GM18868 (cell line): ENCODE measurements around the gene PCNX3.

Experiments
- ATAC-seq: cut with Tn5 transposase; IDR thresholded peaks from one replicate; pipeline ENCODE4 v1.9.1; 2021; ENCODE audit warnings: mild to moderate bottlenecking, moderate library complexity; ENCODE audit not compliant: unreplicated experiment

Gene PCNX3

DNA sequence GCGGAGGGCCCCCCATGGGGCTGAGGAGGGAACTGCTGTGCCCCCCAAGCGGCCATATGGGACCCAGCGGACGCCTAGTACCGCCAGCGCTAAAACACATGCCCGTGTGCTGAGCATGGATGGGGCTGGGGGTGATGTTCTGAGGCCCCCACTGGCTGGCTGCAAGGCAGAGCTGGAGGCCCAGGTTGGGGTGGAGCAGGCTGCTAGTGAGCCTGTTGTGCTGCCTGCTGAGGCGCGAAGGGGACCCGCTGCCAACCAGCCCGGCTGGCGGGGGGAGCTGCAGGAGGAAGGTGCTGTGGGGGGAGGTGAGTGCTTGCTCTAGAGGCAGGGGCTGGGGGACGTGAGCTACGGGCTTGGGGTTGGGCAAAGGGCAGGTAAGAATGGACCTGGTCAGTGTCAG, 3.2 kb downstream of the PCNX3 start:
- no peak for ATAC-seq

DNA sequence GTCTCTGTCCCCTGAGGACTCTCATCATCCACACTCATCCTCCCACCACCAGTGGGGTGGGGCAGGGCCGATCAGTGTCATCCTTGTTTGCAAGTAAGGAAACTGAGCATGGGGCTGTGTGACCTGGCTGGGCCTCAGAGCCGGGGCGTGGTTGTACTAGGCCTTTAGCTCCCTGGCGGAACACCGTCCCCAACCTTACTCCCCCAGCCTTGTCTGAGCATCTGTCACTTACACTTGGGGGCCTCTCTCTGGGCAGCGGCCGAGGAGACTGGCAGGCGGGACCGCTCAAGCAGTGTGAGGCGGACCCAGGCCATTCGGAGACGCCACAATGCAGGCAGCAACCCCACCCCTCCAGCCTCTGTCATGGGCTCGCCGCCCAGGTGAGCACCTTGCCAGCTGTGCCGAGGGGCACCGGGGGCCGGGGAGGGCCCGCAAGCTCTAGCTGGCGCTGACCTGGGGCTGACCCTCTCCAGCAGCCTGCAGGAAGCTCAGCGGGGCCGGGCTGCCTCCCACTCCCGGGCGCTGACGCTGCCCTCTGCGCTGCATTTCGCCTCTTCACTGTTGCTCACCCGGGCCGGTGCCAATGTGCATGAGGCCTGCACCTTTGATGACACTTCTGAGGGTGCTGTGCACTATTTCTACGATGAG, 3.8 kb downstream of the PCNX3 start:
- ATAC-seq = no peak

DNA sequence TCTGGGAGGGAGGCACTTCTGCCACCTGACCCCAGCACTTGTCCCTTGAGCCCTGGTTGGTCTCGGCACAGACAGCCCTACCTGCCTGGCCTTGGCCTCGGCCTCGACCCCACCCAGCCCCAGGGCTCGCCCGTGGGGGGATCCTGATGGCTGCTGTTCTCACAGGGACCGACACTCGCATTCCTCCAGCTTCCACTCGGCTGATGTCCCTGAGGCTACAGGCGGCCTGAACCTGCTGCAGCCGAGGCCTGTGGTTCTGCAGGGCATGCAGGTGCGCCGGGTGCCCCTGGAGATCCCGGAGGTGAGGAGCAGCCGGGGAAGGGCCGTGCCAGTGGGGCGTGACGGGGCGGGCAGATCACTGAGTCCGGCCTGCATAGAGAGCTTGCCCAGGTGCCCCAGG, 5.1 kb downstream of the PCNX3 start:
- ATAC-seq = no peak

DNA sequence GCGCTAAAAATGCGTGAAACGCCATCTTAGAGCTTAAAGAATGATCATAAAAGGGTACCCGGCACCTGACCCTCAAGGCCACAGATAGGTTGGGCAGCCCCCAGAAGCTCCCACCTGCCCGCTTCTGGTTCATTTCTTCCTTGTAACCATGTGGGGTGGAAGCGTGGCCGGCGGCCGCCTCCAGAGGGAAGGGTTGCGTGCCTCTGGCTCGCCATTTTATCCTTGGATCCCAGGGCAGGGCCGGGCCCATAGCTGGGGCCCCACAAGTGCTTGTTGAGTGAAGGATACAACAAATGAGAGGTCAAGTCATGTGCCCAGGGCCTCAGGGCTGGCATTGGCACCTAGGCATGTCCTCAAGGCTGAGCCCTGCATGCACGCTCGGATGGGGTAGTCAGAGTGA, 5.9 kb downstream of the PCNX3 start:
- ATAC-seq = no peak

DNA sequence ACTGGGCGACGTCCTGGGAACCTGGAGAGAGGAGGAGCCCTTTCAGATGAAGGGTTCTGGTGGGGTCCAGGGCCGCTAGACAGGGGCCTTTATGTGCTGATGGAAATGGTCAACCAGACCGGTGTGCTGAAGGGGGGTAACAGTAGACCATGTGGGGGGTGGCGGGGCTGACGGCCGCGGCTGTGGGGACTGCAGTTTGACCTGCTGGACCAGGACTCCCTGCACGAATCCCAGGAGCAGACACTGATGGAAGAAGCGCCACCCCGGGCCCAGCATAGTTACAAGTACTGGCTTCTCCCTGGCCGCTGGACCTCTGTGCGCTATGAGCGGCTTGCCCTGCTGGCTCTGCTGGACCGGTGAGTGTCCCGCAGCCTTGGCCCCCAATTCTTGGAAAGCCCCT, 6.4 kb downstream of the PCNX3 start:
- ATAC-seq = no peak

DNA sequence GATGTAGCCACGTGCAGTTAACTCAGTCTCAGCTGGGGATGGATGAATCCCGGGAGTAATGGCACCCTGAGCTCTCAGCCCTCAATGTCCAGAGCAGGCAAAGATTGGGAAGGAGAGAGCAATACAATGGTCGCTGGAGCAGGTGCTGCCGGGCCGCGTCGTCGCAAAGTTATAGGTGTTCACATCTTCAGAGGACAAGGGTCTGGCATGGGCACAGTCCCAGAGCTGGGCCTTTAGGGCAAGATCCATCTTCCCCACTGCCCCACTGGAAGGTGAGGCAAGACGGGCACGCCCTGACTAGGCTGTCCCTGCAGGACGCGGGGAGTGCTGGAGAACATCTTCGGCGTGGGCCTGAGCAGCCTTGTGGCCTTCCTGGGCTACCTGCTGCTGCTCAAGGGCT, 7.6 kb downstream of the PCNX3 start:
- ATAC-seq = no peak

DNA sequence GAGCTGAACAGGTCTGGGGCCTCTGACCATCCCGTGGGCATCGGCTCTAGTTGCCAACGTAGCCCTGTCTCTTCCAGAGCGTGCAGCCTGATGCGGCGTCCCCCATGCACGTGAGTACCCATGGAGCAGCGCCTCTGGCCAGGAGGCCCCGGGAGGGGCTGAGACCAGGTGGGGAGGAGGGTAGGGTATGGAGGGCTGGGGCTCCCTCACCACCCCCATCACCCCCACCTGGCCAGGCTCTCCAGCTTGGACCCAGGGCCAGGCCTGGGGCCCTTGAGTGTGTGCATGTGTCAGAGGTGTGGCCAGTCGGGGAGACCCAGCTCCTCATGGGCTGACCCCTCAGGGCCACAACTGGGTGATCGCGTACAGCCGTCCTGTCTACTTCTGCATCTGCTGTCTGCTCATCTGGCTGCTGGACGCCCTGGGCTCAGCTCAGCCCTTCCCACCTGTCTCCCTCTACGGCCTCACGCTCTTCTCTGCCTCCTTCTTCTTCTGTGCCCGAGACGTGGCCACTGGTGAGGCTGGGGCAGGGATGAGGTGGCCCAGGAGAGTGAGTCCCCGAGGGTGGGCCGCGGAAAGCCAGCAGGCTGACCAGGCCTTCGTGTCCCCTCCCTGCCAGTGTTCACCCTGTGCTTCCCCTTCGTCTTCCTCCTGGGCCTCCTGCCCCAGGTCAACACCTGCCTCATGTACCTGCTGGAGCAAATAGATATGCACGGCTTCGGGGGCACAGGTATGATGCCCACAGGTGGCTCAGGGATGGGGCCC, 8.5 kb downstream of the PCNX3 start:
- no peak for ATAC-seq

DNA sequence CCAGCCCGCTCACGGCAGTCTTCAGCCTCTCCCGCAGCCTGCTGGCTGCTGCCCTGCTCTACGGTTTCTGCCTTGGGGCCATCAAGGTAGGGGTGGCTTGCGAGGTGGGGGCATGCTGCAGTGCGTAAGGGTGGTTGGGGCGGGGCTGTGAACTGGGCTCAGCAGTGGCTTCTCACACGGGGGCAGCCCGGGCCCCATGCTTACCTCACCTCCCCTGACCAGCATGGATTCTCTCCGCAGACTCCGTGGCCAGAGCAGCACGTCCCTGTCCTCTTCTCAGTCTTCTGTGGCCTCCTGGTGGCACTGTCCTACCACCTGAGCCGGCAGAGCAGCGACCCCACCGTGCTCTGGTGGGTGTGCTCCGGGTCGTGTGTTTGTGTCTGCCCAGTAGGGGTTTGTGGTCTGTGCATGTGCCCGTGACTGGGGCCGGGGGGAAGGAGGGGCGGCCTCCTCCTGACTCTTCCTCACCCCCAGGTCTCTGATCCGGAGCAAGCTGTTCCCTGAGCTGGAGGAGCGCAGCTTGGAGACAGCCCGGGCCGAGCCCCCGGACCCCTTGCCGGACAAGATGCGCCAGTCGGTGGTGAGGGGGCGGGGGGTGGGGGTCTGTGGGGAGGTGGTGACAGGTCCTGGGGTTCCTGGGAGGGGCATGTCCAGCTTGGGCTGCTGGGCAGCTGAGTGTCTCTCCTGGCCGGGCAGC, 9.5 kb downstream of the PCNX3 start:
- no peak for ATAC-seq

DNA sequence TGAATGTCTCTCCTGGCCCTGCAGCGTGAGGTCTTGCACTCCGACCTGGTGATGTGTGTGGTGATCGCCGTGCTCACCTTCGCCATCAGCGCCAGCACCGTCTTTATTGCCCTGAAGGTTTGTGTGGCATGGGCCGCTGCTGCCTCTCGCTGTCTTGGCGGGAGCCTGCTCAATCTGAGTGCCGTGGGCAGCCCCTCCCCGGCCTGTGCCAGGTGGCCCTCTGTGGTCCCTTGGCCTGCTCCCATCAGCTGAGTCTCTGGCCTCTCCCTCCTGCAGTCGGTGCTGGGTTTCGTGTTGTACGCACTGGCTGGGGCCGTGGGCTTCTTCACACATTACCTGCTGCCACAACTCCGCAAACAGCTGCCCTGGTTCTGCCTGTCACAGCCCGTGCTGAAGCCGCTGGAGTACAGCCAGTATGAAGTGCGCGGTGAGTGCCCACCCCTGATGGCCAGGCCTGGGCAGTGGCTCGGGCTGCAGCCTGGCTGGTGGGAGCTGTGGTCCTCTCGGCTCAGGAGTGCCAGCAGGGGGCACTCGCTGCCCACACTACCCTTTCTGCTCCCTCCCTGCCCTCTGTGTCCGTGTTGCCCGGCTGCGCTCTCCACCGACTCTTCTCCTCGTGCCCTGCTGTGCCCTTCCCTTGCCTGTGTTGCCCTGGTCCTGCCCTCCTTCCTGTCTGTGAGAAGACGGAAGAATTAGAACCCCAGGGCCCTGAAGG, 10.2 kb downstream of the PCNX3 start:
- no peak for ATAC-seq

DNA sequence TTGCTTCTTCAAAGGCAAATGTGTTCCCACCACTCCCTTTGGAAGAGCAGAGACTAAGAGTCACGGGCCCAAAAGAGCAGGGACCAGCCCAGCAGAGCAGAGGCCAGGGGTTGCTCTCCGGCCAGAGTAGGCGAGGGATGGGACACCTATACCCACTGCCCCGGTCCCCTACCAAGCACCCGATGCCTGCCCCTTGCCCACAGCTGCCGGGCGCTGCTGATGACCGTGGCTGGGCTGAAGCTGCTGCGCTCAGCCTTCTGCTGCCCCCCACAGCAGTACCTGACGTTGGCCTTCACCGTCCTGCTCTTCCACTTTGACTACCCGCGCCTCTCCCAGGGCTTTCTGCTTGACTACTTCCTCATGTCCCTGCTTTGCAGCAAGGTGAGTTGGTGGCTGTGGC, 11.6 kb downstream of the PCNX3 start:
- ATAC-seq = no peak

DNA sequence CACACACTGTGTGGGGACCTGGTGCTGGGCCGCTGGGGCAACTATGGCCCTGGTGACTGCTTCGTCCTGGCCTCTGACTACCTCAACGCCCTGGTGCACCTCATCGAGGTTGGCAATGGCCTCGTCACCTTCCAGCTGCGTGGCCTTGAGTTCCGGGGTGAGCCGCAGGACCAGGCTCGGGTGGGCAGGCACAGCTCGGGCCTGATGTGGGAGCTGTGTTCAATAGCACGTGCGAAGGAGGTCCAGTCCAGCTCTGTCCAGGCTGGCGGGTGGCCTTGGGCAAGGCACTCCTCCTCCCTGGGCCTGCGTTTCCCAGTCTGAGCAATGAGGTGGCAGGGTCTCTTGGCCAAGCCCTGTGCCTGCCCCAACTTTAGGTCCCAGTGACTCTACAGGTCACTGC, 14.0 kb downstream of the PCNX3 start:
- no peak for ATAC-seq

DNA sequence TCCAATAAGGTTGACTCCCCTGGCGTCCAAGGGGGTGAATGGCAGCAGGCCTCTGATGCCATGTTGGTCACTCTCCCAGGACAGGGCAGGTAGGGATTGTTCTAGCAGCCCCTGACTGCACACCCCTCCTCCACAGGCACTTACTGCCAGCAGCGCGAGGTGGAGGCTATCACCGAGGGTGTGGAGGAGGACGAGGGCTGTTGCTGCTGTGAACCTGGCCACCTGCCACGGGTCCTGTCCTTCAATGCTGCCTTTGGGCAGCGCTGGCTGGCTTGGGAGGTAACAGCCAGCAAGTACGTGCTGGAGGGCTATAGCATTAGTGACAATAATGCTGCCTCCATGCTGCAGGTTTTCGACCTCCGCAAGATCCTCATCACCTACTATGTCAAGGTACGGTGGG, 14.6 kb downstream of the PCNX3 start:
- ATAC-seq = no peak

DNA sequence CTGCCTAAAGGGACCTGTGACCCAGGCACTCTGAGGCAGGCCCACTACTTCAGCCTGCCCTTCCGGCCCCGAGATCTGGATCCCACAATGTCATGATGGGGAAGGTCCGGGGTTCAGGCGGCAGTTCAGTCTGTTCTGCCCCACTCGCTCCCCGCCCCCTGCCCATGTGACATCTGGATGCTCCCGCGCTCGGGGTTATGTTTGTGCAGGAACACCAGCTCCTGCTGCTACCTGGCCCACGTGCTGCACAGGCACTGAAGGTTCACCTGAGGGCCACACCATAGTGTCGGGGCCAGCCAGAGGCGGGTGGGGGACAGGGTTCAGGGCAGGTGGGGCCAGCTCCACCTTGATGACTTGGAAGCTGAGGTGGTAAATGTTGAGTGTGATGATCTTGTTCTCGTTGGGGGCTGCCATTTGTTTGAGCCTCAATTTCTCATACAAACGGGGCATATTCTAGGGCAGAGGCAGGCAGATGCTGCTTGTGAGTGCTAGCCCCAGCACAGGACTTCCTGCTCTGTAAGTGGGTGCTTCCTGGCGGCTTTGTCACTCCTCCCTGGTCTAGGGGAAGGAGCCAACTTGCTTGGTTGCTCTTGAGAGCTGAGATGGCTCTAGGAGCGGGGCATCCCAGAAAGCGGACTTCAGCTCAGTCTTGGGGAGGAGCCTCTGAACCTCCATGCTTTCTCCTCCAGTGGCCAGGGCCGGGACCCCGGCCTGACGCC, 18.0 kb downstream of the PCNX3 start:
- ATAC-seq = no peak

DNA sequence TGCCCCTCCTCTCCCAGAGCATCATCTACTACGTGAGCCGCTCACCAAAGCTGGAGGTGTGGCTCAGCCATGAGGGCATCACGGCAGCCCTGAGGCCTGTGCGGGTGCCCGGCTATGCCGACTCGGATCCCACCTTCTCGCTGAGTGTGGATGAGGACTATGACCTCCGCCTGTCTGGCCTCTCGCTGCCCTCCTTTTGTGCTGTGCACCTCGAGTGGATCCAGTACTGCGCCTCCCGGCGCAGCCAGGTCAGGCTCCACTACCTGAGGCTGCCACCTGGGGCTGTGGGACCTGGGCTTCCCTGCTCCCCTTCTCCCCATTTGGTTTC, 18.5 kb downstream of the PCNX3 start:
- ATAC-seq = no peak

DNA sequence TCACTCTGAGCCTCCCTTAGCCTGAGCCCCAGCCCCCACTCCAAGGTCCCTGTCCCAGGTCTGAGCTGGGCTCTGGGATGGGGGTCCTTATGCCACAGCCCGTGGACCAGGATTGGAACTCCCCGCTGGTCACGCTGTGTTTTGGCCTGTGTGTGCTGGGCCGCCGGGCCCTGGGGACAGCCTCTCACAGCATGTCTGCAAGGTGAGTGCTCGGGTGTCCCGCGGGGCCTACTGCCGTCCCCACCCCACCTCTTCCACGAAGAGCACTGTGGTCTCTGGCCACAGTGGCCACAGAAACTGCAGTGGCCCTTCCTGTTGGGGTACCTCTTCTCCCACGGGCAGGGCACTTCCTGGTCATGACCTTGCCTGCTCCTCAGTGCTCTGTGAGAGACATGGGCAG, 18.9 kb downstream of the PCNX3 start:
- ATAC-seq = no peak

DNA sequence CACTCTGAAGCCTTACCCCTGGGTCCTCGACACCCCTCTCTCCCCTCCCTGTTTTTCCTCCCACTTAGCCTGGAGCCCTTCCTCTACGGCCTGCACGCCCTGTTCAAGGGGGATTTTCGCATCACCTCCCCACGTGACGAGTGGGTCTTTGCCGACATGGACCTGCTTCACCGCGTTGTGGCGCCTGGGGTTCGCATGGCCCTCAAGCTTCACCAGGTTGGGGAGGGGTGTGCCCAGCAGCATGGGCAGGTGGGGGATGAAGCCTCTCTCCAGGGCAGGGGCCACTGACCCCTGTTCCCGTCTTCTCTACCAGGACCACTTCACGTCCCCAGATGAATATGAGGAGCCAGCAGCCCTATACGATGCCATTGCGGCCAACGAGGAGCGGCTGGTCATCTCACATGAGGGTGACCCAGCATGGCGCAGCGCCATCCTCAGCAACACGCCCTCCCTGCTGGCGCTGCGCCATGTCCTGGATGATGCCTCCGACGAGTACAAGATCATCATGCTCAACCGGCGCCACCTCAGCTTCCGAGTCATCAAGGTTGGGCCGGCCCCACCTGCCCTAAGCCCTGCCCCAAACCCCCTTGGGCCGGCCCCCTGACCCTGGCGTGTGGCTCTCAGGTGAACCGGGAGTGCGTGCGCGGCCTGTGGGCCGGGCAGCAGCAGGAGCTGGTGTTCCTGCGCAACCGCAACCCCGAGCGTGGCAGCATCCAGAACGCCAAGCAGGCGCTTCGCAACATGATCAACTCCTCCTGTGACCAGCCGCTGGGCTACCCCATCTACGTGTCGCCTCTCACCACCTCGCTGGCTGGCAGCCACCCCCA, 19.5 kb downstream of the PCNX3 start:
- ATAC-seq = no peak

DNA sequence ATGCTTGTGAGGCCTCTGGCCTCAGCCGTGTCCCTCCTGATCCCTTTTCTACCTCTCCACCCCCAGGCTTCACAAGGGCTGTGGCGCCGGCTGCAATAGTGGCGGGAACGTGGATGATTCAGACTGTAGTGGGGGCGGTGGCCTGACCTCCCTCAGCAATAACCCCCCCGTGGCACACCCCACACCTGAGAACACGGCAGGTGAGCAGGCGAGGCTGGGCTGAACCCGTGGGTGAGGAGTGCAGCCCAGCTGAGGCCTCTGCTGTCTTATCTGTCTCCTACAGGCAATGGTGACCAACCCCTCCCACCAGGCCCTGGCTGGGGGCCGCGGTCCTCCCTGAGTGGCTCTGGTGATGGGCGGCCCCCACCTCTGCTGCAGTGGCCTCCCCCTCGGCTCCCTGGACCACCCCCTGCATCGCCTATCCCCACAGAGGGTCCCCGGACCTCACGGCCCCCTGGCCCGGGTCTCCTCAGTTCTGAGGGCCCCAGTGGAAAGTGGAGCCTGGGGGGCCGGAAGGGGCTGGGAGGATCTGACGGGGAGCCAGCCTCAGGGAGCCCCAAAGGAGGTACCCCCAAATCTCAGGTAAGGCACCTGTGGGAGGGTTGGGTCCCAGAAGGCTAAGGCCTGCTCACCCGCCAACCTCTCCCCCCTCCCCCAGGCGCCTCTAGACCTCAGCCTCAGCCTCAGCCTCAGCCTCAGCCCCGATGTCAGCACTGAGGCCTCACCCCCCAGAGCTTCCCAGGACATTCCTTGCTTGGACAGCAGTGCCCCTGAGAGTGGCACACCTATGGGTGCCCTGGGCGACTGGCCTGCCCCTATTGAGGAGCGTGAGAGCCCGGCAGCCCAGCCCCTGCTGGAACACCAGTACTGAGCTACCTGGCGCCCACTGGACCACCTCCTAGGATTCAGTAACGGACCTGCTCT, 20.8 kb downstream of the PCNX3 start:
- no peak for ATAC-seq

DNA sequence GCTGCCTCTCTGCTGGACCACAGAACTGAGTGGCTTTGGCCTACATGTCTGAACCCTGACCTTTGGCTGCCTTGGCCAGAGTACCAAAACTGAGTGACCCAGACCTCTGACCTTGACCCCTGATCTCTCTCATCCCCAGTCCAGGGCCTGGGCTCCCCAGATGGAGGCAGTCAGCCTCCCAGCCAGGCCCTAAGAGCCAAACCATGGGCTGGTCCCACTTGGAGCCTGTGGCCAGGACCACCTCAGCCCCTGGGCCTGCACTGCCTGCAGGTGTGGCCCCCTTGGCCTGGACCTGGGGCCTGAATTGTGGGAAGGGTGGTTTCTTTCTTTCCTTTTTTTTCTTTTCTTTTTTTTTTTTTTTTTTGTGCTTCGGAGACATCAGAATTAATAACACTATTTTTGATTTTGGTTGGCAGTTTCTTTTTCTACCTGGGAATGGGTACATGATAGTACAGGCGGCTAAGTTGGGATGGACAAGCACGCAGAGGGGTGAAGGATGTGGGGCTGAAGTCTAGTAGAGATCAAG, 21.5 kb downstream of the PCNX3 start:
- ATAC-seq = no peak
